ENCODE measurements around the gene SERPINB8. TPM values are rescaled to one million over a fixed set of nuclear protein-coding genes. Genes with fewer than 3 reads are reported as not detected.

Gene SERPINB8
- total and polyA plus RNA-seq, 4 donors, result 11.5 to 34.8 (median 14.9) TPM

- no peaks in the 10 kb centered on the region for H3K27me3 ChIP-seq (ENCODE audit: control insufficient read depth in 1 of 2, insufficient read depth in 2 of 2, low read length in 1 of 2)
- no peak overlapping the region for H3K4me3 ChIP-seq (ENCODE audit: low read length in 2 of 2)
- ATAC-seq (ENCODE audit: low FRiP score) (no peak), DNase-seq (no peak)
- intact Hi-C loops (cut with DNase I), result loop anchor here in 1 of 2 donors (5.0 kb wide), 1 partner anchor 36 kb away; no protein-coding TSS in a partner anchor
- no peaks in the 10 kb centered on the region for H3K36me3 ChIP-seq (ENCODE audit: control insufficient read depth in 1 of 2, insufficient read depth in 2 of 2, low read length in 1 of 2)
- no peaks in the 10 kb centered on the region for H3K9me3 ChIP-seq (ENCODE audit: control insufficient read depth, low read length)
- no peaks in the 10 kb centered on the region for H3K4me1 ChIP-seq (ENCODE audit: control insufficient read depth in 1 of 2, insufficient read depth in 2 of 2, low read length in 2 of 2)
- 70 to 71% methylated on average over 5 of the region's 5 CpGs for WGBS, 2 donors
- no peak overlapping the region for H3K27ac ChIP-seq (ENCODE audit: low read depth in 1 of 2, low read length in 2 of 2)
These were observed 8.4 kb upstream of the SERPINB8 start for GRCh38 chr18:63961435-63961980.

DNA sequence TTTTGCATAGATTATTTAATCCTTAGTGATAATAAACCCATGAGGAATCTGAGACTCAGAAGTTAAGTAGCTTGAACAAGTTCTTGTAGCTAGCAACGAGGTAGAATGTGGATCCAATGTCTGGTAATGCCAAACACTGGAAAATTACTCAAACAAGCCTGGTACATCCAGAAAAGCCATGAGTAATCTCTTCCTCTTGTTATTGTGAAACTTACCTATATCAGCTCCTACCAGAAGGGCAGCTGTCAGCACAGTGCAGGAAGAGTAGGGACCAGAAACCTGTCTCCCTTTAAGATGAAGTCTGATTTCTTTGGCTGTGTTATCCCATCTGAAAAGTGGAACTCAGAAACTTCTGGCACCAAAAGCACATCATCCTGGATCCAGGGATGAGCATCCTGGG is 7.7 kb upstream of the SERPINB8 start:
- Histone ChIP-seq H3K27me3 (ENCODE audit: control insufficient read depth in 1 of 2, insufficient read depth in 2 of 2, low read length in 1 of 2) (no peaks in the 10 kb centered on the region), H3K36me3 (ENCODE audit: control insufficient read depth in 1 of 2, insufficient read depth in 2 of 2, low read length in 1 of 2) (no peaks in the 10 kb centered on the region), H3K4me3 (ENCODE audit: low read length in 2 of 2) (no peak overlapping the region), H3K9me3 (ENCODE audit: control insufficient read depth, low read length) (no peaks in the 10 kb centered on the region), H3K4me1 (ENCODE audit: control insufficient read depth in 1 of 2, insufficient read depth in 2 of 2, low read length in 2 of 2) (no peaks in the 10 kb centered on the region), H3K27ac (ENCODE audit: low read depth in 1 of 2, low read length in 2 of 2) (no peak overlapping the region)
- intact Hi-C loops (cut with DNase I), result loop anchor here in 1 of 2 donors (5.0 kb wide), 1 partner anchor 35 kb away; no protein-coding TSS in a partner anchor
- DNase-seq, result no peak
- no peak for ATAC-seq (ENCODE audit: low FRiP score)
- WGBS, 2 donors, result 53 to 69% methylated on average over 1 of the region's 1 CpG

DNA sequence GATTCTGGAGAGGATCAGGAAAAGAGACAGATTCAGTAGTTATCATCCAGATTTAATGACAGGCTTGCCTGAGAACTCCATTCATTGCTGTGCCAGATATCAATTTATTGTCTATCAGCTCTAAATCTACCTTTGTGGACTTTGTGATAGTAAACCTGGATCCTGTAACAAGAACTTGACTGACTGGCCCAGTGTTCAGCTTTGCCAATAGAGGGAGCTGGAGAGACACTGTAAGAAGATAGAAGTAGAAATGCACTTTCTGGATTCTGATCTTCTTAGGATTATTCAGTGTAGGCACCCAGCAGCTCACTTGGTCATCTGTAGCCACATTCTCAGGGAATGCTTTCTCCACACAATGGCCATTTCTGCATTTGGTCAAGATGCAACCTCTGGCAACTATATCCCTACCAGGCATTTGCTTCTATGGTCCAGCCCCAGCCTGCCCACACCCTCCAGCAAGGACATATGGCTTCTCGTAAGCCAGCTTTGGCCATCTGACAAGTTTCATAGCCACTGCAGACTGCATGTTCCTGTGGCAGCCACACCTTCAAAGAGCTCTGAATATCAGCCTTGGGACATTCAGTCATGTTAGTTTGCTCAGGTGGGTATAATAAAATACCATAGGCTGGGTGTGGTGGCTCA is 6.1 kb upstream of the SERPINB8 start:
- ATAC-seq (ENCODE audit: low FRiP score), result peak; percentile 76
- H3K4me1 ChIP-seq (ENCODE audit: control insufficient read depth in 1 of 2, insufficient read depth in 2 of 2, low read length in 2 of 2), result no peaks in the 10 kb centered on the region
- H3K36me3 ChIP-seq (ENCODE audit: control insufficient read depth in 1 of 2, insufficient read depth in 2 of 2, low read length in 1 of 2), result no peaks in the 10 kb centered on the region
- DNase-seq, result no peak
- H3K4me3 ChIP-seq (ENCODE audit: low read length in 2 of 2), result no peak overlapping the region
- H3K27me3 ChIP-seq (ENCODE audit: control insufficient read depth in 1 of 2, insufficient read depth in 2 of 2, low read length in 1 of 2), result no peaks in the 10 kb centered on the region
- 29 to 37% methylated on average over 1 of the region's 1 CpG for WGBS, 2 donors
- H3K27ac ChIP-seq (ENCODE audit: low read depth in 1 of 2, low read length in 2 of 2), result no peak overlapping the region
- intact Hi-C loops (cut with DNase I), result loop anchor here in 1 of 2 donors (2.0 to 5.0 kb wide), 2 partner anchors 15 to 34 kb away; no protein-coding TSS in a partner anchor
- no peaks in the 10 kb centered on the region for H3K9me3 ChIP-seq (ENCODE audit: control insufficient read depth, low read length)

GRCh38 chr18:63964908-63965307 is 5.0 kb upstream of the SERPINB8 start:
- Histone ChIP-seq H3K27me3 (ENCODE audit: control insufficient read depth in 1 of 2, insufficient read depth in 2 of 2, low read length in 1 of 2) (no peaks in the 10 kb centered on the region), H3K36me3 (ENCODE audit: control insufficient read depth in 1 of 2, insufficient read depth in 2 of 2, low read length in 1 of 2) (no peaks in the 10 kb centered on the region), H3K4me1 (ENCODE audit: control insufficient read depth in 1 of 2, insufficient read depth in 2 of 2, low read length in 2 of 2) (no peaks in the 10 kb centered on the region), H3K4me3 (ENCODE audit: low read length in 2 of 2) (no peak overlapping the region), H3K27ac (ENCODE audit: low read depth in 1 of 2, low read length in 2 of 2) (no peak overlapping the region), H3K9me3 (ENCODE audit: control insufficient read depth, low read length) (no peaks in the 10 kb centered on the region)
- intact Hi-C loops (cut with DNase I), result loop anchor here in 1 of 2 donors (2.0 to 5.0 kb wide), 2 partner anchors 14 to 32 kb away; no protein-coding TSS in a partner anchor
- DNase-seq (no peak), ATAC-seq (ENCODE audit: low FRiP score) (no peak)

- intact Hi-C loops (cut with DNase I), result loop anchor here in 1 of 2 donors (2.0 kb wide), 1 partner anchor 13 kb away; no protein-coding TSS in a partner anchor
- no peak overlapping the region for H3K27ac ChIP-seq (ENCODE audit: low read depth in 1 of 2, low read length in 2 of 2)
- no peaks in the 10 kb centered on the region for H3K27me3 ChIP-seq (ENCODE audit: control insufficient read depth in 1 of 2, insufficient read depth in 2 of 2, low read length in 1 of 2)
- 86 to 89% methylated on average over 5 of the region's 5 CpGs for WGBS, 2 donors
- no peak overlapping the region for H3K4me3 ChIP-seq (ENCODE audit: low read length in 2 of 2)
- no peak for DNase-seq
- ATAC-seq (ENCODE audit: low FRiP score), result no peak
- H3K9me3 ChIP-seq (ENCODE audit: control insufficient read depth, low read length), result no peaks in the 10 kb centered on the region
- no peaks in the 10 kb centered on the region for H3K36me3 ChIP-seq (ENCODE audit: control insufficient read depth in 1 of 2, insufficient read depth in 2 of 2, low read length in 1 of 2)
- no peaks in the 10 kb centered on the region for H3K4me1 ChIP-seq (ENCODE audit: control insufficient read depth in 1 of 2, insufficient read depth in 2 of 2, low read length in 2 of 2)
These were observed 4.1 kb upstream of the SERPINB8 start for GRCh38 chr18:63965716-63966330.

DNA sequence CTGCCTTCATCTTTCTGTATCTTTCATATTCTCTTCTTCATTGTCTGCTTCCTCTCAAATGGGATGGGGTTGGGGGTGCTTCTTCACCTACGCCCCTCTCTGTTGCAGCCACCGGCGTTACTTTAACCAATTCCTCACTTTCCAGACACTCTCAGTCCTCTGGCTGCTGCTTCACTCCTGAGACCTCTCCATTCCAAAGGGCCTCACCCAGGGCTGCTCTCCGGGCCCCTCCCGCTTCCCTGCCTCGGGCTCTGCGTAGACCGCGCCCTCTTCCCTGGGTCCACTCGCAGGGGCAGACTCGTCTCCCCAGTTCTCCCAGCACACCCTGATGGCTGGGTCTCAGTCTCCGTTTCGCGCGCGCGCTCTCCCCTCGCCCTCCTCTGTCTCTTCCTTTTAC is 926 bp downstream of the SERPINB8 start:
- intact Hi-C loops (cut with DNase I), result no loop called here
- 26 to 29% methylated on average over 18 of the region's 18 CpGs for WGBS, 2 donors
- no peaks in the 10 kb centered on the region for H3K36me3 ChIP-seq (ENCODE audit: control insufficient read depth in 1 of 2, insufficient read depth in 2 of 2, low read length in 1 of 2)
- peak overlapping the region; percentile 6 to 30 for H3K4me3 ChIP-seq (ENCODE audit: low read length in 2 of 2)
- DNase-seq, result peak; percentile 60 to 83
- H3K27ac ChIP-seq (ENCODE audit: low read depth in 1 of 2, low read length in 2 of 2), result peak overlapping the region in 1 of 2 donors; percentile 74
- no peaks in the 10 kb centered on the region for H3K27me3 ChIP-seq (ENCODE audit: control insufficient read depth in 1 of 2, insufficient read depth in 2 of 2, low read length in 1 of 2)
- H3K9me3 ChIP-seq (ENCODE audit: control insufficient read depth, low read length), result no peaks in the 10 kb centered on the region
- no peaks in the 10 kb centered on the region for H3K4me1 ChIP-seq (ENCODE audit: control insufficient read depth in 1 of 2, insufficient read depth in 2 of 2, low read length in 2 of 2)
- peak; percentile 75 for ATAC-seq (ENCODE audit: low FRiP score)

DNA sequence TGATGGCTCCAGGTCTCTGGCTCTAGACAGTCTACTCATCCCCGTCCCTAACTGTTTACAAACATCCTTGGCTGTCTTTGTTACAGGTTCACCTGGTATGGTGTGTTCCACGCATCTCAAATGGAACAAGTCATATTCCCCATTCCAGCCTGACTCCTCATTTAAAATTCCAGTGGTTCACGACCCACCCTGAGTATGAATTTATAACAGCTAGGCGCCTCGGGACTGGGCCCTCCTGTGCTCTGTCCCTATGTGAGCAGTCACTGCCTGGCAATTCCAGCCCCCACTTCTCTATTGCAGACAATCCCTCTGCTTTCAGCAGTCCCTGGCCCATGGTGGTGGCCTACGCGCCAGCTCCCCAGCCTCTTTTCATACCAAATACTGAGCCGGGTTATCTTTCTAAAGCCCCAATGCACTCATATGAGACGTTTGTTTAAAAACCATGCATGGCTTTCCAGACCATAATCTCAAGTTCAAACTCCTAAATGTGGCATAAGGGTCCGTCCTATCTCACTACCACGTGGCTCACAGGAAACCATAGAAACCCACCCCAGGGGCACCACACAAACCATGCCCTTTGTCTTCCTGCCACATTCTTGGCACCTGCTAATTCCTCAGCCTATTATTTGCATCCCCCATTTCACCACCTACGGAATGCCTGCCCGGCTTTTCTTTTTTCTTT is 1.6 kb downstream of the SERPINB8 start:
- Histone ChIP-seq H3K4me1 (ENCODE audit: control insufficient read depth in 1 of 2, insufficient read depth in 2 of 2, low read length in 2 of 2) (no peaks in the 10 kb centered on the region), H3K36me3 (ENCODE audit: control insufficient read depth in 1 of 2, insufficient read depth in 2 of 2, low read length in 1 of 2) (no peaks in the 10 kb centered on the region), H3K27ac (ENCODE audit: low read depth in 1 of 2, low read length in 2 of 2) (peak overlapping the region in 1 of 2 donors; percentile 74), H3K27me3 (ENCODE audit: control insufficient read depth in 1 of 2, insufficient read depth in 2 of 2, low read length in 1 of 2) (no peaks in the 10 kb centered on the region), H3K9me3 (ENCODE audit: control insufficient read depth, low read length) (no peaks in the 10 kb centered on the region), H3K4me3 (ENCODE audit: low read length in 2 of 2) (no peak overlapping the region)
- DNase-seq, result no peak
- intact Hi-C loops (cut with DNase I), result no loop called here
- no peak for ATAC-seq (ENCODE audit: low FRiP score)
- WGBS, 2 donors, result 79 to 80% methylated on average over 13 of the region's 13 CpGs

GRCh38 chr18:63972002-63972376 is 2.1 kb downstream of the SERPINB8 start:
- no peaks in the 10 kb centered on the region for H3K36me3 ChIP-seq (ENCODE audit: control insufficient read depth in 1 of 2, insufficient read depth in 2 of 2, low read length in 1 of 2)
- ATAC-seq (ENCODE audit: low FRiP score) (no peak), DNase-seq (no peak)
- no peaks in the 10 kb centered on the region for H3K27me3 ChIP-seq (ENCODE audit: control insufficient read depth in 1 of 2, insufficient read depth in 2 of 2, low read length in 1 of 2)
- intact Hi-C loops (cut with DNase I), result no loop called here
- H3K4me1 ChIP-seq (ENCODE audit: control insufficient read depth in 1 of 2, insufficient read depth in 2 of 2, low read length in 2 of 2), result no peaks in the 10 kb centered on the region
- H3K4me3 ChIP-seq (ENCODE audit: low read length in 2 of 2), result no peak overlapping the region
- WGBS, 2 donors, result 92 to 93% methylated on average over 5 of the region's 5 CpGs
- H3K9me3 ChIP-seq (ENCODE audit: control insufficient read depth, low read length), result no peaks in the 10 kb centered on the region
- no peak overlapping the region for H3K27ac ChIP-seq (ENCODE audit: low read depth in 1 of 2, low read length in 2 of 2)
